GM23338 (cell line): ENCODE data around the gene ACOXL. TPM values are rescaled to one million over a fixed set of nuclear protein-coding genes. Genes with fewer than 3 reads are reported as not detected.

Source experiments
- ATAC-seq: fragments of 200-7000 bp; cut with Tn5 transposase; 3 replicates; pipeline ENCODE4 v1.9.1; 2020
- DNase-seq: peaks from one replicate; pipeline ENCODE4 v3.0.0-alpha.2; 2015; ENCODE audit warnings: low spot score
- H2AFZ ChIP-seq: fragments of 200-600 bp; sonication (generic); 2 replicates; pipeline ENCODE4 v1.8.0; 2016; ENCODE audit warnings: antibody characterized with exemption, mild to moderate bottlenecking, moderate library complexity
- H3F3A ChIP-seq: fragments of 200-600 bp; sonication (generic); replicated peaks from 2 replicates; pipeline ENCODE4 v1.8.0; 2017; ENCODE audit warnings: antibody characterized with exemption, mixed run types, low read depth
- H3K27ac ChIP-seq: fragments of 200-600 bp; sonication (generic); 2 replicates; pipeline ENCODE4 v1.6.1; 2016; ENCODE audit warnings: low read depth
- H3K27me3 ChIP-seq: fragments of 200-600 bp; sonication (generic); 2 replicates; pipeline ENCODE4 v1.8.0; 2016; ENCODE audit warnings: mild to moderate bottlenecking, mixed run types, moderate library complexity; ENCODE audit not compliant: insufficient read depth
- H3K36me3 ChIP-seq: fragments of 200-600 bp; sonication (generic); 2 replicates; pipeline ENCODE4 v1.8.0; 2016; ENCODE audit warnings: mild to moderate bottlenecking; ENCODE audit not compliant: insufficient read depth
- H3K4me1 ChIP-seq: fragments of 200-600 bp; sonication (generic); 2 replicates; pipeline ENCODE4 v1.8.0; 2016; ENCODE audit warnings: mild to moderate bottlenecking, moderate library complexity; ENCODE audit not compliant: insufficient read depth
- H3K4me2 ChIP-seq: fragments of 200-600 bp; sonication (generic); 2 replicates; pipeline ENCODE4 v1.7.1; 2017; ENCODE audit warnings: mixed run types
- H3K4me3 ChIP-seq: fragments of 200-600 bp; sonication (generic); 2 replicates; pipeline ENCODE4 v1.6.1; 2016; ENCODE audit warnings: mixed run types
- H3K79me2 ChIP-seq: fragments of 200-600 bp; sonication (generic); replicated peaks from 2 replicates; pipeline ENCODE4 v1.8.0; 2017; ENCODE audit warnings: mild to moderate bottlenecking; ENCODE audit not compliant: insufficient read depth
- H3K9me2 ChIP-seq: fragments of 200-600 bp; sonication (generic); 2 replicates; pipeline ENCODE4 v1.8.0; 2017; ENCODE audit not compliant: insufficient read depth
- H4K20me1 ChIP-seq: fragments of 200-600 bp; sonication (generic); replicated peaks from 2 replicates; pipeline ENCODE4 v1.8.0; 2017; ENCODE audit warnings: mild to moderate bottlenecking; ENCODE audit not compliant: insufficient read depth
- H3K27ac Mint-ChIP-seq: 2 replicates; pipeline ENCODE4 v1.8.0; 2020; ENCODE audit warnings: inconsistent platforms, mild to moderate bottlenecking, moderate library complexity, mixed read lengths
- H3K27me3 Mint-ChIP-seq: 3 replicates; pipeline ENCODE4 v1.8.0; 2022; ENCODE audit warnings: low read depth, mild to moderate bottlenecking, moderate library complexity, mixed read lengths, inconsistent platforms; ENCODE audit not compliant: insufficient read depth, poor library complexity
- H3K36me3 Mint-ChIP-seq: 3 replicates; pipeline ENCODE4 v1.8.0; 2021; ENCODE audit warnings: low read depth, mild to moderate bottlenecking, inconsistent platforms, moderate library complexity, mixed read lengths
- H3K4me1 Mint-ChIP-seq: 3 replicates; pipeline ENCODE4 v1.8.0; 2020; ENCODE audit warnings: mild to moderate bottlenecking, inconsistent platforms, mixed read lengths
- H3K4me3 Mint-ChIP-seq: 3 replicates; pipeline ENCODE4 v1.8.0; 2021; ENCODE audit warnings: moderate library complexity, mild to moderate bottlenecking, inconsistent platforms, mixed read lengths
- H3K9me3 Mint-ChIP-seq: 3 replicates; pipeline ENCODE4 v1.8.0; 2020; ENCODE audit warnings: moderate library complexity, mild to moderate bottlenecking, inconsistent platforms, mixed read lengths
- CREB1 ChIP-seq: fragments of 250-450 bp; sonication (Bioruptor Pico); IDR thresholded peaks from 2 replicates; pipeline ENCODE4 v1.5.0; 2020; ENCODE audit warnings: low read depth, mild to moderate bottlenecking, moderate library complexity
- CTCF ChIP-seq, 2 experiments: fragments of 200-600 bp in 1 of 2; sonication (generic) in 1 of 2; conservative IDR thresholded peaks; 2 replicates each; pipeline versions ENCODE4 v1.5.1 to v1.6.1; 2016 to 2017; ENCODE audit warnings: antibody characterized with exemption in 2 of 2, low read depth in 2 of 2, mild to moderate bottlenecking in 2 of 2, moderate library complexity in 1 of 2
- EZH2 ChIP-seq: fragments of 200-600 bp; sonication (generic); IDR thresholded peaks from one replicate; pipeline ENCODE4 v1.8.0; 2017; ENCODE audit warnings: antibody characterized with exemption, mild to moderate bottlenecking, low read depth; ENCODE audit not compliant: unreplicated experiment
- EZH2phosphoT487 ChIP-seq: fragments of 200-600 bp; sonication (generic); IDR thresholded peaks from one replicate; pipeline ENCODE4 v1.8.1; 2018; ENCODE audit warnings: antibody characterized with exemption; ENCODE audit not compliant: unreplicated experiment
- JUNB ChIP-seq: IDR thresholded peaks from one replicate; pipeline ENCODE4 v1.6.1; 2016; ENCODE audit warnings: antibody characterized with exemption; ENCODE audit not compliant: unreplicated experiment
- NANOG ChIP-seq: IDR thresholded peaks from 2 replicates; pipeline ENCODE4 v1.6.1; 2016; ENCODE audit warnings: antibody characterized with exemption, borderline replicate concordance
- POLR2AphosphoS5 ChIP-seq: IDR thresholded peaks from 2 replicates; pipeline ENCODE4 v1.6.1; 2016; ENCODE audit warnings: antibody characterized with exemption, low read depth
- REST ChIP-seq: IDR thresholded peaks from one replicate; pipeline ENCODE4 v1.6.1; 2018; ENCODE audit warnings: antibody characterized with exemption; ENCODE audit not compliant: unreplicated experiment
- STAT1 ChIP-seq: IDR thresholded peaks from one replicate; pipeline ENCODE4 v1.6.1; 2016; ENCODE audit warnings: antibody characterized with exemption; ENCODE audit not compliant: unreplicated experiment
- ZNF114 ChIP-seq: fragments of 250-450 bp; sonication (Bioruptor Pico); IDR thresholded peaks from 2 replicates; pipeline ENCODE4 v1.5.0; 2020; ENCODE audit warnings: mild to moderate bottlenecking, moderate library complexity
- ZNF331 ChIP-seq: fragments of 250-450 bp; sonication (Bioruptor Pico); IDR thresholded peaks from 2 replicates; pipeline ENCODE4 v1.5.0; 2020; ENCODE audit warnings: low read depth, mild to moderate bottlenecking, moderate library complexity
- ZNF462 ChIP-seq: fragments of 250-450 bp; sonication (Bioruptor Pico); IDR thresholded peaks from 2 replicates; pipeline ENCODE4 v1.5.0; 2020; ENCODE audit warnings: mild to moderate bottlenecking, moderate library complexity
- polyA plus RNA-seq: library from polyadenylated mRNA; unstranded; fragments of >200 nt; fragmentation: Nextera tagmentation; extraction: Ambion mirVana; gene quantifications from 2 replicates; pipeline ENCODE4 v1.2.1, GENCODE V29; 2016
- total RNA-seq: library from RNA; depleted of rRNA; stranded (reverse); fragments of >200 nt; shearing (Covaris generic); gene quantifications from 2 replicates; pipeline ENCODE4 v1.2.3, GENCODE V29; 2014
- TF ChIP-seq, protein P1 (sequence below): IDR thresholded peaks from 2 replicates; pipeline ENCODE4 v1.6.1; 2016; ENCODE audit warnings: antibody characterized with exemption

The ACOXL gene
- total and polyA plus RNA-seq, 2 experiments from 2014 or later: 9.0 to 14.7 TPM

- Mint-ChIP-seq H3K27ac (no peak overlapping the region), H3K36me3 (no peaks in the 10 kb centered on the region; the same call in 2 of the 3 replicates), H3K4me3 (no peak overlapping the region), H3K9me3 (no peaks in the 10 kb centered on the region), H3K4me1 (peaks cover 8% of the 10 kb centered on the region), H3K27me3 (no peaks in the 10 kb centered on the region)
- no peak for DNase-seq
- no peak for ATAC-seq
- Histone ChIP-seq H3K9me2 (no peaks in the 10 kb centered on the region), H3K27ac (no peak overlapping the region), H2AFZ (no peak overlapping the region), H3K36me3 (no peaks in the 10 kb centered on the region), H3K27me3 (no peaks in the 10 kb centered on the region), H3F3A (no peaks in the 10 kb centered on the region), H4K20me1 (no peaks in the 10 kb centered on the region), H3K79me2 (no peaks in the 10 kb centered on the region), H3K4me3 (no peak overlapping the region), H3K4me2 (no peak overlapping the region), H3K4me1 (peaks cover 2% of the 10 kb centered on the region)
- TF ChIP-seq NANOG (no peak), EZH2phosphoT487 (no peak), CTCF (conservative IDR thresholded peaks at IDR 0.05; ENCODE audit: low read depth in 2 of 2) (no peak), CREB1 (CRISPR knock-in tag) (no peak), JUNB (no peak), ZNF331 (no peak), ZNF462 (CRISPR knock-in tag) (no peak), STAT1 (no peak), POLR2AphosphoS5 (no peak), REST (no peak), EZH2 (no peak), ZNF114 (CRISPR knock-in tag) (no peak)
- TF ChIP-seq, protein P1, sequence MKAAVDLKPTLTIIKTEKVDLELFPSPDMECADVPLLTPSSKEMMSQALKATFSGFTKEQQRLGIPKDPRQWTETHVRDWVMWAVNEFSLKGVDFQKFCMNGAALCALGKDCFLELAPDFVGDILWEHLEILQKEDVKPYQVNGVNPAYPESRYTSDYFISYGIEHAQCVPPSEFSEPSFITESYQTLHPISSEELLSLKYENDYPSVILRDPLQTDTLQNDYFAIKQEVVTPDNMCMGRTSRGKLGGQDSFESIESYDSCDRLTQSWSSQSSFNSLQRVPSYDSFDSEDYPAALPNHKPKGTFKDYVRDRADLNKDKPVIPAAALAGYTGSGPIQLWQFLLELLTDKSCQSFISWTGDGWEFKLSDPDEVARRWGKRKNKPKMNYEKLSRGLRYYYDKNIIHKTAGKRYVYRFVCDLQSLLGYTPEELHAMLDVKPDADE: no peak
Measured at GRCh38 chr2:110992886-110993285, 260.5 kb downstream of the ACOXL start.
